SK-N-SH treated with all-trans-retinoic acid at 6 μM for 48 hours (cell line): ENCODE results near the gene RNF44.

ENCODE experiments used
- ARNTL ChIP-seq: fragments of 450-650 bp; formaldehyde crosslinking; IDR thresholded peaks from 2 replicates; pipeline ENCODE4 v1.5.0; 2020; ENCODE audit warnings: low read depth, mild to moderate bottlenecking, moderate library complexity, borderline replicate concordance
- BACH2 ChIP-seq: fragments of 250-450 bp; sonication (Bioruptor Pico); IDR thresholded peaks from 2 replicates; pipeline ENCODE4 v1.9.0; 2021; ENCODE audit warnings: mild to moderate bottlenecking, borderline replicate concordance
- CSDC2 ChIP-seq: fragments of 250-450 bp; sonication (Bioruptor Pico); IDR thresholded peaks from 2 replicates; pipeline ENCODE4 v1.5.0; 2020; ENCODE audit warnings: mild to moderate bottlenecking, moderate library complexity
- ISL1 ChIP-seq: fragments of 250-450 bp; sonication (Bioruptor Pico); IDR thresholded peaks from 2 replicates; pipeline ENCODE4 v2.1.2; 2022; ENCODE audit warnings: mild to moderate bottlenecking, moderate library complexity
- OSR1 ChIP-seq: fragments of 250-450 bp; sonication (Bioruptor Pico); IDR thresholded peaks from 2 replicates; pipeline ENCODE4 v1.8.0; 2022; ENCODE audit warnings: moderate library complexity, mild to moderate bottlenecking, inconsistent platforms
- RARB ChIP-seq: fragments of 250-450 bp; sonication (Bioruptor Pico); IDR thresholded peaks from 2 replicates; pipeline ENCODE4 v1.8.0; 2021; ENCODE audit warnings: mild to moderate bottlenecking, moderate library complexity
- TOX ChIP-seq: fragments of 250-450 bp; sonication (Bioruptor Pico); IDR thresholded peaks from 2 replicates; pipeline ENCODE4 v1.8.0; 2021; ENCODE audit warnings: mild to moderate bottlenecking, moderate library complexity, borderline replicate concordance
- ZFP3 ChIP-seq: fragments of 250-450 bp; sonication (Bioruptor Pico); IDR thresholded peaks from 2 replicates; pipeline ENCODE4 v1.5.0; 2020; ENCODE audit warnings: mild to moderate bottlenecking, moderate library complexity
- ZNF565 ChIP-seq: fragments of 450-650 bp; formaldehyde crosslinking; conservative IDR thresholded peaks from 2 replicates; pipeline ENCODE4 v1.5.0; 2020; ENCODE audit warnings: low read depth, mild to moderate bottlenecking, moderate library complexity
- ZNF70 ChIP-seq: fragments of 450-650 bp; formaldehyde crosslinking; IDR thresholded peaks from 2 replicates; pipeline ENCODE4 v1.5.0; 2020; ENCODE audit warnings: mild to moderate bottlenecking, moderate library complexity
- TF ChIP-seq, protein P1 (sequence below): fragments of 250-450 bp; sonication (Bioruptor Pico); IDR thresholded peaks from 2 replicates; pipeline ENCODE4 v1.5.0; 2020; ENCODE audit warnings: mild to moderate bottlenecking, moderate library complexity
- TF ChIP-seq, protein P2 (sequence below): fragments of 250-450 bp; sonication (Bioruptor Pico); IDR thresholded peaks from 2 replicates; pipeline ENCODE4 v1.5.1; 2021; ENCODE audit warnings: mild to moderate bottlenecking, moderate library complexity
- TF ChIP-seq, protein P3 (sequence below): fragments of 250-450 bp; sonication (Bioruptor Pico); IDR thresholded peaks from 2 replicates; pipeline ENCODE4 v1.8.0; 2020; ENCODE audit warnings: mild to moderate bottlenecking, moderate library complexity, borderline replicate concordance

DNA sequence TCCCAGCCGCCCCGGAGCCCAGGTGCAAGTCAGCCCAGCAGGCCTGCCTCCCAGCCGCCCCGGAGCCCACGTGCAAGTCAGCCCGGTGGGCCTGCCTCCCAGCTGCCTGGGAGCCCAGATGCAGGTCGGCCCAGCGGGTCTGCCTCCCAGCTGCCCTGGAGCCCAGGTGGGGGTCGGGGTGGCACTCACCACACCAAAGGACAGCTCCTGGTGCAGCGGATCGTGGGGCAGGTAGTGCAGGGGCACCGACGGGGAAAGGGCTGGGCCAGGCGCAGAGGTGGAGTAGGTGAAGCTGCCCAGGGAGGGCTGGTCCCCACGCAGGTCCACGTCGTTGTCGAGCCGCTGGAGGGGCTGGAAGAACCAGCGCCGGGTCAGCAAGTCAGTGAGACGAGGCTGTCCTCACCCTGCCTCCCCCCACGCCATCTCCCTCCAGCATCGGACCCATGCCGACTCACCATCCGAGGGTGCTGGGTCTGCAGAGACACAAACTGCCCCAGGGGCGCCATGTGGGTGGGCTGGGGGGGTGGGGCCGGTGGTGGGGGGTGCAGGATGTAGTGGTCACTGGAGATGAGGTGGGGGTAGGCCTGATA lies 6.7 kb downstream of the RNF44 start:
- TF ChIP-seq BACH2 (CRISPR knock-in tag) (no peak), RARB (CRISPR knock-in tag) (no peak), ARNTL (CRISPR knock-in tag) (no peak), OSR1 (CRISPR knock-in tag) (no peak), CSDC2 (CRISPR knock-in tag) (no peak), ISL1 (CRISPR knock-in tag) (no peak), ZNF70 (CRISPR knock-in tag) (no peak), ZNF565 (CRISPR knock-in tag) (no peak), ZFP3 (CRISPR knock-in tag) (no peak), TOX (CRISPR knock-in tag) (no peak)
- TF ChIP-seq, protein P1, sequence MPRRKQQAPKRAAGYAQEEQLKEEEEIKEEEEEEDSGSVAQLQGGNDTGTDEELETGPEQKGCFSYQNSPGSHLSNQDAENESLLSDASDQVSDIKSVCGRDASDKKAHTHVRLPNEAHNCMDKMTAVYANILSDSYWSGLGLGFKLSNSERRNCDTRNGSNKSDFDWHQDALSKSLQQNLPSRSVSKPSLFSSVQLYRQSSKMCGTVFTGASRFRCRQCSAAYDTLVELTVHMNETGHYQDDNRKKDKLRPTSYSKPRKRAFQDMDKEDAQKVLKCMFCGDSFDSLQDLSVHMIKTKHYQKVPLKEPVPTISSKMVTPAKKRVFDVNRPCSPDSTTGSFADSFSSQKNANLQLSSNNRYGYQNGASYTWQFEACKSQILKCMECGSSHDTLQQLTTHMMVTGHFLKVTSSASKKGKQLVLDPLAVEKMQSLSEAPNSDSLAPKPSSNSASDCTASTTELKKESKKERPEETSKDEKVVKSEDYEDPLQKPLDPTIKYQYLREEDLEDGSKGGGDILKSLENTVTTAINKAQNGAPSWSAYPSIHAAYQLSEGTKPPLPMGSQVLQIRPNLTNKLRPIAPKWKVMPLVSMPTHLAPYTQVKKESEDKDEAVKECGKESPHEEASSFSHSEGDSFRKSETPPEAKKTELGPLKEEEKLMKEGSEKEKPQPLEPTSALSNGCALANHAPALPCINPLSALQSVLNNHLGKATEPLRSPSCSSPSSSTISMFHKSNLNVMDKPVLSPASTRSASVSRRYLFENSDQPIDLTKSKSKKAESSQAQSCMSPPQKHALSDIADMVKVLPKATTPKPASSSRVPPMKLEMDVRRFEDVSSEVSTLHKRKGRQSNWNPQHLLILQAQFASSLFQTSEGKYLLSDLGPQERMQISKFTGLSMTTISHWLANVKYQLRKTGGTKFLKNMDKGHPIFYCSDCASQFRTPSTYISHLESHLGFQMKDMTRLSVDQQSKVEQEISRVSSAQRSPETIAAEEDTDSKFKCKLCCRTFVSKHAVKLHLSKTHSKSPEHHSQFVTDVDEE: no peak
- TF ChIP-seq, protein P2, sequence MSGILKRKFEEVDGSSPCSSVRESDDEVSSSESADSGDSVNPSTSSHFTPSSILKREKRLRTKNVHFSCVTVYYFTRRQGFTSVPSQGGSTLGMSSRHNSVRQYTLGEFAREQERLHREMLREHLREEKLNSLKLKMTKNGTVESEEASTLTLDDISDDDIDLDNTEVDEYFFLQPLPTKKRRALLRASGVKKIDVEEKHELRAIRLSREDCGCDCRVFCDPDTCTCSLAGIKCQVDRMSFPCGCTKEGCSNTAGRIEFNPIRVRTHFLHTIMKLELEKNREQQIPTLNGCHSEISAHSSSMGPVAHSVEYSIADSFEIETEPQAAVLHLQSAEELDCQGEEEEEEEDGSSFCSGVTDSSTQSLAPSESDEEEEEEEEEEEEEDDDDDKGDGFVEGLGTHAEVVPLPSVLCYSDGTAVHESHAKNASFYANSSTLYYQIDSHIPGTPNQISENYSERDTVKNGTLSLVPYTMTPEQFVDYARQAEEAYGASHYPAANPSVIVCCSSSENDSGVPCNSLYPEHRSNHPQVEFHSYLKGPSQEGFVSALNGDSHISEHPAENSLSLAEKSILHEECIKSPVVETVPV (CRISPR knock-in tag): no peak
- TF ChIP-seq, protein P3, sequence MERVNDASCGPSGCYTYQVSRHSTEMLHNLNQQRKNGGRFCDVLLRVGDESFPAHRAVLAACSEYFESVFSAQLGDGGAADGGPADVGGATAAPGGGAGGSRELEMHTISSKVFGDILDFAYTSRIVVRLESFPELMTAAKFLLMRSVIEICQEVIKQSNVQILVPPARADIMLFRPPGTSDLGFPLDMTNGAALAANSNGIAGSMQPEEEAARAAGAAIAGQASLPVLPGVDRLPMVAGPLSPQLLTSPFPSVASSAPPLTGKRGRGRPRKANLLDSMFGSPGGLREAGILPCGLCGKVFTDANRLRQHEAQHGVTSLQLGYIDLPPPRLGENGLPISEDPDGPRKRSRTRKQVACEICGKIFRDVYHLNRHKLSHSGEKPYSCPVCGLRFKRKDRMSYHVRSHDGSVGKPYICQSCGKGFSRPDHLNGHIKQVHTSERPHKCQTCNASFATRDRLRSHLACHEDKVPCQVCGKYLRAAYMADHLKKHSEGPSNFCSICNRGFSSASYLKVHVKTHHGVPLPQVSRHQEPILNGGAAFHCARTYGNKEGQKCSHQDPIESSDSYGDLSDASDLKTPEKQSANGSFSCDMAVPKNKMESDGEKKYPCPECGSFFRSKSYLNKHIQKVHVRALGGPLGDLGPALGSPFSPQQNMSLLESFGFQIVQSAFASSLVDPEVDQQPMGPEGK: no peak
